BJ (cell line): ENCODE data around the gene GFOD1. TPM values are rescaled to one million over a fixed set of nuclear protein-coding genes. Genes with fewer than 3 reads are reported as not detected.

Experiments used
- CTCF ChIA-PET: fragments of 350-600 bp; formaldehyde crosslinking; extraction: SDS; loops from one replicate; lab custom pipeline; 2021; ENCODE audit warnings: antibody characterized with exemption, inconsistent platforms; lab: Yijun Ruan, JAX
- POLR2A ChIA-PET: fragments of 300-600 bp; sonication (Branson Sonifier 250); formaldehyde crosslinking; extraction: SDS; loops from one replicate; lab custom pipeline; 2021; ENCODE audit warnings: antibody characterized with exemption; lab: Charles Lee
- DNase-seq: peaks from one replicate; pipeline ENCODE4 v3.0.0-alpha.2; 2011; ENCODE audit warnings: low read depth
- H3K27me3 ChIP-seq: 2 replicates; pipeline ENCODE4 v1.6.0; 2011; ENCODE audit warnings: low read length; ENCODE audit not compliant: control insufficient read depth, insufficient read depth
- H3K36me3 ChIP-seq: 2 replicates; pipeline ENCODE4 v1.5.1; 2011; ENCODE audit warnings: low read length; ENCODE audit not compliant: control insufficient read depth, insufficient read depth
- H3K4me3 ChIP-seq: 2 replicates; pipeline ENCODE4 v1.5.1; 2011; ENCODE audit warnings: low read depth, mild to moderate bottlenecking, control low read depth, low read length
- polyA plus RNA-seq: library from polyadenylated mRNA; depleted of rRNA; stranded (reverse); fragments of >200 nt; gene quantifications from 2 replicates; pipeline ENCODE4 v1.2.3, GENCODE V29; 2011
- TF ChIP-seq, protein P1 (sequence below): IDR thresholded peaks from 2 replicates; pipeline ENCODE4 v1.5.1; 2011; ENCODE audit warnings: low read depth, mild to moderate bottlenecking, control low read depth, inconsistent platforms, low read length, moderate library complexity; ENCODE audit not compliant: insufficient read depth

Gene GFOD1
- polyA plus RNA-seq, 1 experiment, result 0.76 TPM

DNA sequence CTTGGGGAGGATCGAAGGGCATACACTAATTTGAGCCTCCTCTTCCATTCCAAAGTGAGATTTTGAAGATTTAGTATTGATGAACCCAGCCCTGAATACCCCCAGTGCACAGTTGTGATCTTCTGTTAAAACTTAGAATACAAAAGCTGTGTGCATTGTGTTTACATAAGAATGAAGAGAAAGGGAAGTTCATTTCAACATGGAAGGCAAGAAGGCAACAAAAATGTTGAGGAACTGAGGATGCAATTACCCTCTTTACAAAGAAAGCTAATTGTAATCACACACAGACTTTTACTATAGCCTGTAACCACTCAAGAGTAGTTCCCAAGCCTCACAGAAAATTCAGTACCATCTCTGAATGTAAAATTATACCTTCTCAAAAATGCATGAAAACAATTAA, 49.3 kb downstream of the GFOD1 start:
- TF ChIP-seq, protein P1, sequence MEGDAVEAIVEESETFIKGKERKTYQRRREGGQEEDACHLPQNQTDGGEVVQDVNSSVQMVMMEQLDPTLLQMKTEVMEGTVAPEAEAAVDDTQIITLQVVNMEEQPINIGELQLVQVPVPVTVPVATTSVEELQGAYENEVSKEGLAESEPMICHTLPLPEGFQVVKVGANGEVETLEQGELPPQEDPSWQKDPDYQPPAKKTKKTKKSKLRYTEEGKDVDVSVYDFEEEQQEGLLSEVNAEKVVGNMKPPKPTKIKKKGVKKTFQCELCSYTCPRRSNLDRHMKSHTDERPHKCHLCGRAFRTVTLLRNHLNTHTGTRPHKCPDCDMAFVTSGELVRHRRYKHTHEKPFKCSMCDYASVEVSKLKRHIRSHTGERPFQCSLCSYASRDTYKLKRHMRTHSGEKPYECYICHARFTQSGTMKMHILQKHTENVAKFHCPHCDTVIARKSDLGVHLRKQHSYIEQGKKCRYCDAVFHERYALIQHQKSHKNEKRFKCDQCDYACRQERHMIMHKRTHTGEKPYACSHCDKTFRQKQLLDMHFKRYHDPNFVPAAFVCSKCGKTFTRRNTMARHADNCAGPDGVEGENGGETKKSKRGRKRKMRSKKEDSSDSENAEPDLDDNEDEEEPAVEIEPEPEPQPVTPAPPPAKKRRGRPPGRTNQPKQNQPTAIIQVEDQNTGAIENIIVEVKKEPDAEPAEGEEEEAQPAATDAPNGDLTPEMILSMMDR, result no peak
- no peak for DNase-seq
- H3K4me3 ChIP-seq, result no peak overlapping the region
- H3K27me3 ChIP-seq, result no peaks in the 10 kb centered on the region
- ChIA-PET POLR2A (no interaction called here), CTCF (interaction anchor here (1.2 to 2.5 kb wide), 2 partner anchors 13 to 14 kb away, joined by 4 to 5 read pairs; no protein-coding TSS in a partner anchor)
- no peaks in the 10 kb centered on the region for H3K36me3 ChIP-seq

DNA sequence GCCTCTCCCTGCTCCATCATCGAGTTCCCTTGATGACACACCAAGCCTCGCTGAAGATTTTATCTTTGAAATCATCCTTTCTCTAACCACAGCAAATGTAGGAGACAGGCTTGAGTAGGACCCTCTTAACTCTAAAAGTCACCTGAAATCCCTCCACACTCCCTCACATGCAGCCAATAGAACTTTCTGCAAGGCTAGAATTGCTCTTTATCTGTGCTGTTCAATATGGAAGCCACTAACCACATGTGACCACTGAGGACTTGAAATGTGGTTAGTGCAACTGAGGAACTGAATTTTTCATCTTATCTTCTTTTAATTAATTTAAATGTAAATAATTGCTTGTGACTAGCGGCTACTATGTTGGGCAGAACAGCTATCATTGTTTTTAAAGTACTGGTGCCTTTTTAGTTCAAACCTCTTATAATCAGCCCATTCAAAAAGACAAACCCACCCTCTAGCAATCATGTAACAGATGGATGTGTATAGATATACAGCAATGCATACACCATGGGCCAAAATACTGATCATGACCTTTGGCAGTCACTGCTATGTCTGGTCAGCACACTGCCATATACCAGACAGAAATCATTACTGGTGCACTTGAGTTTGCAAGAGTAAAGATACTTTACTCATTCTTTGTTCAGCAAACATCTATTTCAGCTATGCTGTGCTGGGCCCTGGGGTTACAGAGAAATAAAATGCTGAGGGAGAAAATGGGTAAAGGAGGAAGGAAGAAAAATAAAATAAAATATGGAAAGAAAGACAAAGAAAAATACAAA, 50.0 kb downstream of the GFOD1 start:
- no peak overlapping the region for H3K4me3 ChIP-seq
- H3K27me3 ChIP-seq, result no peaks in the 10 kb centered on the region
- POLR2A ChIA-PET, result no interaction called here
- TF ChIP-seq, protein P1, result no peak
- CTCF ChIA-PET, result interaction anchor here (0.6 to 1.2 kb wide), 3 partner anchors 12 to 59 kb away, joined by 3 to 5 read pairs (median 4); no protein-coding TSS in a partner anchor
- DNase-seq, result no peak
- no peaks in the 10 kb centered on the region for H3K36me3 ChIP-seq

DNA sequence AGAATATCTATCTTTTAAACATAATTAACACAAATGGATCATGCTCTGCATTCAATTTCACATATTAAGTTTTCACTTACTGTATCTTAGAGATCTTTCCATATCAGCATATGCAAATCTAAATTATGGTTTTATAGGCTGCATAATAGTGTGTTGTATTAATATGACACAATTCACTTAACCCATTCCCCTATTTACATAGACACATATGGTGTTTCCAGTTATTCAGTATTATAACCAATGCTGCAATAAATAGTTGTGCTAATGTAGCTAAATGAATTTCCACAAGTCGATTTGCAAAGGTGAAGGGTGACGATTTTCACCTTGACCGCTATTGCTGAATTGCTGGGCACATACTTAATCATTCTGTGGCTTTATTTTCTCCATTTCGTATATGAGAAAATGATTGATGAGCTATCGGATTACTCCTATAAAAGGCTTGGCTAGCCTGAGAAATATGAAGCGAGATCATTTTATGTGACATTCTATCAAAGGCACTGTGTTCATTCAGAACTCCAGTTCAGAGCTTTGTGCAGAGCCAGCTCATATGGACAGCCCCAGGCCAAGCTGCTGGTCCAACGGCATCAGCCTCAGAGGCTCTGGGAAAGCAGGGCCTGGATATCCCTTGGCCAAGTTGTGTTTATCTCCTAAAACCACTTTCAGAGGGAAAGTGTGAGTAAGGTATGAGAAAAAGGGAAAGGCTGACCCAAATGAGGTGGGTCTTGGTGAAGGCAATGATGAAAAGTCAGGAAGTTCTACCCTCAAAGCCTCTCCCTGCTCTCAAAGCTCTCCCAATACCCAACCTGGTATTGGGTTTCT, 50.8 kb downstream of the GFOD1 start:
- no peaks in the 10 kb centered on the region for H3K36me3 ChIP-seq
- H3K4me3 ChIP-seq, result no peak overlapping the region
- ChIA-PET CTCF (interaction anchor here (0.6 to 1.1 kb wide), 4 partner anchors 15 to 101 kb away, joined by 3 to 5 read pairs (median 3); no protein-coding TSS in a partner anchor), POLR2A (no interaction called here)
- no peaks in the 10 kb centered on the region for H3K27me3 ChIP-seq
- no peak for DNase-seq
- TF ChIP-seq, protein P1, result no peak

DNA sequence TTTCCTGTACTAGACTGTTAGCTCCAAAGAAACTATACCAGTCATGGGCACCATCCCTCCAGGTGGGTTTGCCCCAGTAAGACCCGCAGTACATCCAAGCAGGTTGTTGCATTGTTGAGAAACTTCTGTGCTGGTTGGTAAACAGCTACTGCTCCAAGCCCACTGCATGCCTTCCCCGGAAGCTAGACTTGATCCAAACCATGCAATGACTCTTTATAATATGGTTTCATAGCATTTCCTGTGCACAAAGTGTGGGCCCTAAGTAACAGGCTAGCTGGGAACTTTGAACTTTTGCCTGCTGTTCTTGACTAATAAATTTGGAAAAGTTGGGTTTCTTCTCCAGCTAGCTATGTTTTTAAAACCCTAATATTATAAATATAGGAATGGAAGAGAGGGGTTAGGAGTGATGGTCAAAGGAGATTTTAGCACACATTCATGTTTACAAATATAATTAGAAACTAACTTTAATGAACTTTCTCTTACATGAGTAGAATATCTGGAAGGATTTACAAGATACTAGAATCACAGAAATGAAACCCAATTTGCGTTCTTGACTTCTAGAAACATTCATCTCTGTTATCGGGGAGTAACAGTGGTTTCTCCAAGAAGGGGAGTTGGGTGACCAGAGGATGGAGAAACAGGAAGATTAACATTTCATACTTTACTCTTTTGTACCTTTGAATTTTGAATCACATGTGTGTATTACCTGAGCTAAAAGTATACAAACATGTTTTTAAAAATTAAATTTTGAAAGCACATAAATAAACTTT, 51.7 kb downstream of the GFOD1 start:
- no peaks in the 10 kb centered on the region for H3K36me3 ChIP-seq
- no peak overlapping the region for H3K4me3 ChIP-seq
- ChIA-PET CTCF (interaction anchor here (0.7 to 1.1 kb wide), 4 partner anchors 10 to 100 kb away, joined by 3 to 5 read pairs (median 4); no protein-coding TSS in a partner anchor), POLR2A (no interaction called here)
- TF ChIP-seq, protein P1, result no peak
- DNase-seq, result no peak
- no peaks in the 10 kb centered on the region for H3K27me3 ChIP-seq
